B cell (primary cell): ENCODE measurements around the gene SLC35B2. TPM values are rescaled to one million over a fixed set of nuclear protein-coding genes. Genes with fewer than 3 reads are reported as not detected.

Experiments
- ATAC-seq: fragments of 200-7000 bp; cut with Tn5 transposase; one replicate; pipeline ENCODE4 v1.10.0; 2021; ENCODE audit warnings: low read depth, mild to moderate bottlenecking, moderate number of reproducible peaks, moderate library complexity
- CTCF ChIA-PET: fragments of 350-600 bp; sonication (Branson Sonifier 250); formaldehyde crosslinking; loops from one replicate; lab custom pipeline; 2021; ENCODE audit warnings: antibody characterized with exemption, inconsistent platforms; lab: Charles Lee
- POLR2A ChIA-PET: fragments of 350-600 bp; sonication (Branson Sonifier 250); formaldehyde crosslinking; loops from one replicate; lab custom pipeline; 2021; ENCODE audit warnings: antibody characterized with exemption; lab: Charles Lee
- DNase-seq: peaks from one replicate; pipeline ENCODE4 v3.0.0; 2013
- H2AFZ ChIP-seq: 2 replicates; pipeline ENCODE4 v1.6.1; 2012; ENCODE audit warnings: mild to moderate bottlenecking, low read depth, low read length; ENCODE audit not compliant: insufficient read depth, poor library complexity, severe bottlenecking
- H3K27ac ChIP-seq, 2 donors: 1 replicate in 1 of 2; 2 replicates in 1 of 2; pipeline ENCODE4 v1.5.1; 2012 to 2013; ENCODE audit warnings: low read length in 2 of 2, mild to moderate bottlenecking in 2 of 2, moderate library complexity in 1 of 2
- H3K27me3 ChIP-seq, 4 experiments: fragments of 200-600 bp in 1 of 4; sonication (generic) in 1 of 4; replicated peaks in 1 of 4; 1 replicate in 2 of 4; 2 replicates in 2 of 4; pipeline versions ENCODE4 v1.6.1 to v1.7.0; 2013 to 2016; ENCODE audit warnings: low read length in 3 of 4, mild to moderate bottlenecking in 2 of 4, mixed read lengths in 1 of 4, moderate library complexity in 1 of 4; ENCODE audit not compliant: insufficient read depth in 4 of 4, control insufficient read depth in 3 of 4; ENCODE audit errors: control extremely low read depth in 1 of 4
- H3K36me3 ChIP-seq, 2 experiments: replicated peaks in 1 of 2; 1 replicate in 1 of 2; 2 replicates in 1 of 2; pipeline versions ENCODE4 v1.6.1 to v1.7.1; 2013; ENCODE audit warnings: low read length in 1 of 2; ENCODE audit not compliant: insufficient read depth in 2 of 2, control insufficient read depth in 1 of 2; ENCODE audit errors: control extremely low read depth in 1 of 2, extremely low read depth in 1 of 2
- H3K4me1 ChIP-seq, 2 donors: fragments of 200-600 bp in 1 of 2; sonication (generic) in 1 of 2; 1 replicate in 1 of 2; 2 replicates in 1 of 2; pipeline versions ENCODE4 v1.5.1 to v1.6.1; 2013 to 2017; ENCODE audit warnings: low read length in 2 of 2; ENCODE audit not compliant: control insufficient read depth in 2 of 2, insufficient read depth in 2 of 2
- H3K4me2 ChIP-seq: replicated peaks from 2 replicates; pipeline ENCODE3; 2012; ENCODE audit warnings: mild to moderate bottlenecking, low read depth, low read length; ENCODE audit not compliant: poor library complexity, severe bottlenecking
- H3K4me3 ChIP-seq, 5 experiments: fragments of 200-600 bp in 1 of 5; sonication (generic) in 1 of 5; 1 replicate in 3 of 5; 2 replicates in 2 of 5; pipeline versions ENCODE4 v1.5.1 to v1.7.0; 2011 to 2016; ENCODE audit warnings: low read length in 4 of 5, mild to moderate bottlenecking in 4 of 5, low read depth in 2 of 5, control low read depth in 1 of 5, moderate library complexity in 1 of 5; ENCODE audit not compliant: insufficient read depth in 1 of 5; ENCODE audit errors: control extremely low read depth in 1 of 5, extremely low read depth in 1 of 5
- H3K79me2 ChIP-seq: fragments of 200-600 bp; sonication (generic); one replicate; pipeline ENCODE4 v1.6.0; 2016; ENCODE audit warnings: low read length; ENCODE audit not compliant: control insufficient read depth, insufficient read depth
- H3K9ac ChIP-seq: fragments of 200-600 bp; sonication (generic); 2 replicates; pipeline ENCODE4 v1.6.1; 2017; ENCODE audit warnings: mild to moderate bottlenecking, low read length, moderate library complexity
- H3K9me3 ChIP-seq, 3 donors: one replicate each; pipeline versions ENCODE4 v1.6.1 to v1.7.1; 2013; ENCODE audit warnings: low read length in 2 of 3; ENCODE audit not compliant: control insufficient read depth in 2 of 3, insufficient read depth in 1 of 3; ENCODE audit errors: control extremely low read depth in 1 of 3
- H4K20me1 ChIP-seq: 2 replicates; pipeline ENCODE4 v1.6.0; 2012; ENCODE audit warnings: mild to moderate bottlenecking, low read length; ENCODE audit not compliant: insufficient read depth, control insufficient read depth, poor library complexity, severe bottlenecking
- H3K27ac Mint-ChIP-seq: one replicate; pipeline ENCODE4 v1.8.0; 2021; ENCODE audit warnings: mixed read lengths
- H3K27me3 Mint-ChIP-seq: one replicate; pipeline ENCODE4 v1.8.0; 2021; ENCODE audit warnings: mixed read lengths
- H3K4me1 Mint-ChIP-seq: one replicate; pipeline ENCODE4 v1.8.0; 2021; ENCODE audit warnings: mixed read lengths
- H3K4me3 Mint-ChIP-seq: one replicate; pipeline ENCODE4 v1.8.0; 2021; ENCODE audit warnings: mixed read lengths
- H3K9me3 Mint-ChIP-seq: one replicate; pipeline ENCODE4 v1.8.0; 2022; ENCODE audit warnings: mixed read lengths; ENCODE audit not compliant: insufficient read depth
- CTCF ChIP-seq: fragments of 200-600 bp; IDR thresholded peaks from one replicate; pipeline ENCODE4 v1.8.0; 2022; ENCODE audit warnings: antibody characterized with exemption, mild to moderate bottlenecking
- EZH2 ChIP-seq: IDR thresholded peaks from 2 replicates; pipeline ENCODE4 v1.6.1; 2012; ENCODE audit warnings: borderline replicate concordance, low read depth, mild to moderate bottlenecking, moderate library complexity, low read length; ENCODE audit not compliant: insufficient read depth, poor library complexity, severe bottlenecking
- WGBS: methylation state at CpG from one replicate; pipeline ENCODE4 v1.1.5; 2013; ENCODE audit warnings: missing lambda C conversion rate; ENCODE audit not compliant: insufficient coverage; 5-methylcytosine and 5-hydroxymethylcytosine counted together
- intact Hi-C: fragments of 100-400 bp; cut with micrococcal nuclease; formaldehyde crosslinking; loops from one replicate; pipeline ENCODE4 v1.10.0; 2022
- polyA plus RNA-seq: library from polyadenylated mRNA; depleted of rRNA; stranded (reverse); fragments of >200 nt; gene quantifications from 2 replicates; pipeline ENCODE4 v1.2.3, GENCODE V29; 2012
- total RNA-seq, 2 donors: library from RNA; stranded (reverse); fragments of 120-200 nt in 1 of 2; gene quantifications; 1 replicate in 1 of 2; 2 replicates in 1 of 2; pipeline versions ENCODE4 v1.2.3 to v1.2.4, GENCODE V29; 2013 to 2022

SLC35B2 gene
- total and polyA plus RNA-seq, 2 donors (not counting 1 experiment from before 2014, with no cell fraction given): 30.0 to 35.2 TPM

GRCh38 chr6:44238687-44239350 lies 18.5 kb downstream of the SLC35B2 start:
- H3K27me3 Mint-ChIP-seq: no peaks in the 10 kb centered on the region
- WGBS: 89% methylated on average over 3 of the region's 7 CpGs
- CTCF ChIA-PET: interaction anchor here (2.2 to 4.0 kb wide), 4 partner anchors 15 to 66 kb away, joined by 8 to 22 read pairs (median 13); partner anchors contain the start of gene SLC29A1
- H3K79me2 ChIP-seq: no peaks in the 10 kb centered on the region
- no peaks in the 10 kb centered on the region for H4K20me1 ChIP-seq
- ATAC-seq: no peak
- no peaks in the 10 kb centered on the region for H3K36me3 ChIP-seq
- no peak for DNase-seq
- H3K27ac ChIP-seq: no peak overlapping the region
- H3K9ac ChIP-seq: no peak overlapping the region
- H3K9me3 Mint-ChIP-seq: no peaks in the 10 kb centered on the region
- H2AFZ ChIP-seq: no peak overlapping the region
- H3K4me1 Mint-ChIP-seq: peaks cover 15% of the 10 kb centered on the region
- TF ChIP-seq CTCF (no peak), EZH2 (no peak)
- H3K27ac Mint-ChIP-seq: peak overlapping the region; percentile 96
- POLR2A ChIA-PET: interaction anchor here (1.8 kb wide), 1 partner anchor 18 kb away, joined by 5 read pairs; no protein-coding TSS in a partner anchor
- no peak overlapping the region for H3K4me2 ChIP-seq
- H3K4me3 Mint-ChIP-seq: peak overlapping the region; percentile 95
- H3K4me1 ChIP-seq: peaks cover 6 to 14% of the 10 kb centered on the region in 2 donors
- no peaks in the 10 kb centered on the region for H3K9me3 ChIP-seq
- H3K4me3 ChIP-seq: no peak overlapping the region
- intact Hi-C loops: loop anchor here (1.0 kb wide), 3 partner anchors 7 to 143 kb away; no protein-coding TSS in a partner anchor
- no peaks in the 10 kb centered on the region for H3K27me3 ChIP-seq
